ENCODE data around the gene CREM.

- TF ChIP-seq CTCF (IDR thresholded peaks at IDR 0.05; ENCODE audit: low read depth, low read length) (no peak), EZH2phosphoT487 (IDR thresholded peaks at IDR 0.05; ENCODE audit: low read depth) (no peak)
Measured at GRCh38 chr10:35224045-35224740, 97.5 kb downstream of the CREM start.

Data from OCI-LY3 (cell line).